GM12872 (cell line): ENCODE measurements around the gene R3HDM4.
A peak's percentile ranks its signal among the peaks of the same experiment; 100 is the strongest.

Source experiments
- TF ChIP-seq, protein P1 (sequence below): IDR thresholded peaks from 3 replicates; pipeline ENCODE4 v1.5.1; 2011; ENCODE audit warnings: low read depth, mild to moderate bottlenecking, low read length, moderate library complexity; ENCODE audit not compliant: insufficient read depth

R3HDM4 gene

DNA sequence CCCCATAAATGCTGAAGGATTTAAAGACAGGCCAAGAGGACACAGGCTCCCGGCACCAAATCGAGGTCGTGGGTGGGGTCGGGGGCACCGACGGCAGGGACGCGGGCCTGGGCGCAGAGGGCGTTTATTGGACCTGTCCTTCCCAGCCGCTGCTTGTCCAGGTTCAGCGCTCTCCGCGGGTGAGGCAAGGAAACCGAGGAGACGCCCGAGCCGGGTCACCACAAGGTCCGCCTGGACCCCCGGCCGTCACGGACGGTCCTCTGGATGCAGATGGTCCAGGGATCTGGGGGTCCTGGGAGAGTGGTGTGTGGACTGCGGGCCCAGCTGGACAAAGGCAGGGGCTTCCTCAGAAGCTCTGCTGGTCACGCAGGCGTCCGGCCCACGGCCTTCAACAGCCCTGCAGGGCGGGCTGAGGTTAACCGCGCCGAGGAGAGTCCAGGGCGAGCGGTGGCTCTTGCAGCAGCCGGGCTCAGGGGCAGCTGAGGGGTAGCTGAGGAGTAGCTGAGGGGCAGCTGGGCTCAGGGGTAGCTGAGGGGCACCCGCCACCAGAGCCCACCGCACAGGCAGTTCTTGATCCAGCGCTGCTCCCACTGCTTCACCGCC lies 45.1 kb downstream of the R3HDM4 start:
- TF ChIP-seq, protein P1, sequence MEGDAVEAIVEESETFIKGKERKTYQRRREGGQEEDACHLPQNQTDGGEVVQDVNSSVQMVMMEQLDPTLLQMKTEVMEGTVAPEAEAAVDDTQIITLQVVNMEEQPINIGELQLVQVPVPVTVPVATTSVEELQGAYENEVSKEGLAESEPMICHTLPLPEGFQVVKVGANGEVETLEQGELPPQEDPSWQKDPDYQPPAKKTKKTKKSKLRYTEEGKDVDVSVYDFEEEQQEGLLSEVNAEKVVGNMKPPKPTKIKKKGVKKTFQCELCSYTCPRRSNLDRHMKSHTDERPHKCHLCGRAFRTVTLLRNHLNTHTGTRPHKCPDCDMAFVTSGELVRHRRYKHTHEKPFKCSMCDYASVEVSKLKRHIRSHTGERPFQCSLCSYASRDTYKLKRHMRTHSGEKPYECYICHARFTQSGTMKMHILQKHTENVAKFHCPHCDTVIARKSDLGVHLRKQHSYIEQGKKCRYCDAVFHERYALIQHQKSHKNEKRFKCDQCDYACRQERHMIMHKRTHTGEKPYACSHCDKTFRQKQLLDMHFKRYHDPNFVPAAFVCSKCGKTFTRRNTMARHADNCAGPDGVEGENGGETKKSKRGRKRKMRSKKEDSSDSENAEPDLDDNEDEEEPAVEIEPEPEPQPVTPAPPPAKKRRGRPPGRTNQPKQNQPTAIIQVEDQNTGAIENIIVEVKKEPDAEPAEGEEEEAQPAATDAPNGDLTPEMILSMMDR: no peak

DNA sequence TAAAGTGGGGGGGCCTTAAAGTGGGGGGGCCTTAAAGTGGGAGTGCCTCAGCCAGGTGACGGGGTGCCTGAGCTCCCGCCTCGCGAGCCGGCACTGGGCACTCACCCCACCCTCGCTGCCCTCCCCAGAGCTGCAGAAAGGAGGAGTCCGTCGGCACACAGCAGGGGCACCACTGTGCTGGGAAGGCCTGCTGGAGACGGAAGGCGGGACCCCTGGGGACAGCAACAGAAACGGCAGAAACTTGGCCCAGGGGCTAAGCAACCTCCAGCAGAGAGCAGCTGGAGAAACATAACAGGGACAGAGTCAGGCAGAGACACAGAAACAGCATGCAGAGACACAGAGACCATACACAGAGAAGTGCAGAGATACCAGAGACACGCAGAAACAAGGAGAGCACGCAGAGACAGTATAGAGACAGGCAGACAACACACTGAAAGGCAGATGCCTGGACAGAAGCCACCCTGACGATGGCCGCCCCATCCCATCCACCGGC lies 45.7 kb downstream of the R3HDM4 start:
- TF ChIP-seq, protein P1: no peak

DNA sequence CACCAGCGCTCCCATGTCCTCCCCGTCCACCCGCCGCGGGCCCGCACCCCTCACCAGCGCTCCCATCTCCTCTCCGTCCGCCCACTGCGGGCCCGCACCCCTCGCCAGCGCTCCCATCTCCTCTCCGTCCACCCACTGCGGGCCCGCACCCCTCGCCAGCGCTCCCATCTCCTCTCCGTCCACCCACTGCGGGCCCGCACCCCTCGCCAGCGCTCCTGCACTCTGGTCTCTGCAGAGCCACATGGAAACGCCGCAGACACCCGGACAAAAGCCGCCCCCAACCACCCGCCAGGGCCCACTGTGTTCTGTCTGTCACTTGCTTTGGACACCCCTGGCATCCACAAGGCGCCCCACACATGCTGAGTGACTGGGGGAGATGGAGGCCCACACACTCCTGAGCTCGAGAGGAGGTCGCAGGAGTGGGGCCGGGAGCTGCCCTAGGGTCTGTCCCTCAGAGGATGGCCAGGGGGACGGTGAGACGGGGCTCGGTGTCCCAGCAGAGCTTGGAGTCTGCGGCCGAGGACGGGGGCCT lies 46.2 kb downstream of the R3HDM4 start:
- TF ChIP-seq, protein P1: no peak

GRCh38 chr19:863315-863620 lies 49.8 kb downstream of the R3HDM4 start:
- TF ChIP-seq, protein P1: no peak

DNA sequence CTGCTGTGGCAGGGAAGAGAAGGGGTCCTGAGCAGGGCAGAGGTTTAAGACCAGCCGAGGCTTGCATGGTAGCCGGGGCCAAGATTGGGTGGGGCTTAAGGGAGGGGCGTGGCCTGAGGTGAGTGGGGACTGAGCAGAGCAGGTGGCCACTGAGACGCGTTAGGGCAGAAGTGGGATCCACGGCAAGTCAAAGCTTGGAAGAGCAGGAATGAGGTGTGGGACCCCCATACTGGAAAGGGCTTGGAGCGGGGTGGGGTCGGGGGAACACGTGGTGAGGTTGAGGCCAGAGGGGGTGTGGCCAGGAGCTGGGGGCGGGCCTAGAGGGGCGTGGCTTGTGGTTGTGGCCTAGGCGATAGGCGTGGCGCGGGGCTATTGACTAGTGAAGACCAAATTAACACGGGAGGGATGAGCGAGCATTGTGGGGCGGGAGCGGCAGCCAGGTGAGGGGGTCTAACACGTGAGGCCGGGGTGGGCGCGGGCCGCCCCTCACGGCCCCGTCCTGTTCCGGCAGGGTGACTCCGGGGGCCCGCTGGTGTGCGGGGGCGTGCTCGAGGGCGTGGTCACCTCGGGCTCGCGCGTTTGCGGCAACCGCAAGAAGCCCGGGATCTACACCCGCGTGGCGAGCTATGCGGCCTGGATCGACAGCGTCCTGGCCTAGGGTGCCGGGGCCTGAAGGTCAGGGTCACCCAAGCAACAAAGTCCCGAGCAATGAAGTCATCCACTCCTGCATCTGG lies 50.3 kb downstream of the R3HDM4 start:
- TF ChIP-seq, protein P1: no peak

- TF ChIP-seq, protein P1: peak; percentile 29; the same call in 1 of the 3 replicates
Observed at GRCh38 chr19:861756-862580, 51.1 kb downstream of the R3HDM4 start.
